Dedifferentiated amniotic fluid mesenchymal stem cell (primary cell): ENCODE results near the gene NOA1.
"Not testable (repeated sequence)": the region's sequence is repeated elsewhere in the genome, so short reads cannot be mapped to it uniquely, and the experiment has no call there.

Experiments
- DNase-seq: peaks from one replicate; pipeline ENCODE4 v3.0.0-alpha.2; 2016; ENCODE audit errors: extremely low spot score

Gene NOA1

DNA sequence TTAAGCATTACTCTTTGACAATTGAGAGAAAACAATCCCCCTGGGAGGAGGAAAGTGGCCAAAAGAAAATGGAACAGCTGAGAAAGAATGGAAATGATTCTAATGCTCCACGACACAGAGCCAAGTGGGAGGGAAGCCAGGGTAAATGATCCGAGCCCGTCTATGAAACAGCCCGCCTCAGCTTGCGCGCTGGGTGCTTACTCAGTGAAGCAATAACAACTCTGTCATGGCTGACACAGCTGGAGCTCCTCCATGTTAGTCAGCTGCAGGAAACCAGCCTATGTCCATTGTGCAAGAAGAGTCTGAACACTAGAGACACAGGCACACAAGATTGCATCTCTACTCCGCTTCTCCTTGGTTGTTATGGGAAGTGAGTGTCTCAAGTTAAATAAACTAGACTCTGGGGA, 19.3 kb downstream of the NOA1 start:
- DNase-seq, result peak; percentile 97

DNA sequence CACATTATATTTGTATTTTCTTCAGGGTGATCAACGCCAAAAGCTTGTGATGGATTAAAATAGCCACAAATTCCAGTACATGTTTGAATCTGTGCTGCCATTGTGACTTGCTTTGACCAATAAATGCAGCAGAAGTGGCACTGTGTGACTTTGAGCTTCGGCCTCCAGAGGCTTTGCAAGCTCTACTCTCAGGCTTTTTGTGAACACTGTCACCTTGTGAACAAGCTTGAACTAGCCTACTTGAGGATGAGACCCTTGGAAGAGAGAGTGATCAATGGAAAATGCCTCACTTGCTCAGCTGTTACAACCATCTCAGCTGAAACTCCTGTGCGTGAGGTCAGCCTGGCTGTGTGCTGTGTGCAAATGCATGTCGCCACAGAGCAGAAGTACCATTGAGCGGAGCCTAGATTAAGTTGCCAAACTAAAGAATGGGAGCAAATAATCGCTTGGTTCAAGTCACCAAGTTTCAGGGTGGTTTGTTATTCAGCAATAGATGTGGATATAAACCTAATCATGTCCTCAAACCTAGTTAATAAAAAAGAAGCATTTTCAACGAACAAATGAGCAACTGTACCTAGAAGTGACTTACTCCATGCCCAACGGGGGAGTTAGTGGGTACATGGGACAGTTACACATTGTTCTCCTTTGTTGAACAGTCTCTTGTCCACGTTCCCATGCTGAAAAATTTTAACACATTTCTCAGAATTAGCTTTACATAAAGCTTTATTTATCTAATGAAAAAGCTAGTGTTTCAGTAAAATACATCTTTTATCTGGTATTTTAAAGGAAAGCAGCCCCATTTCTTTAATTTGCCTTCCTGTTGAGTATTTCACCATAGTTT, 23.5 kb downstream of the NOA1 start:
- DNase-seq, result no peak

DNA sequence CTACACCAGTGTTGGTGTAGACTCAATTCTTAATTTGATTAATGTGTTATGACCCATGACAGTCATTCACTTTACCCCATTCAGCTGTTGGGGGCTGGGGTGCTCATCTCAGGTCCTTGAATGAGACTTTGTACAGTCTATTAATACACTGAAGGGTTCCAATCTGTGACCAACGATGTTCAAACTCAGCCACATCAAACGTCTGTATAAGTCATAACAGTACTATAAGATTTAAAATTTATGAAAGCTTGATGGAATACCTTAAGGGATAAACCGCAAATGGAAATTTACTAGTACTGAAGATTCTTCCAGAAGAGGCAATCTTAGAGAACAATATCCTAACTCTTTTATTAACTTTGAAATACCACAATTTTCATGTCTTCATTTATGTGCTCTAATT, 36.0 kb downstream of the NOA1 start:
- DNase-seq, result no peak

DNA sequence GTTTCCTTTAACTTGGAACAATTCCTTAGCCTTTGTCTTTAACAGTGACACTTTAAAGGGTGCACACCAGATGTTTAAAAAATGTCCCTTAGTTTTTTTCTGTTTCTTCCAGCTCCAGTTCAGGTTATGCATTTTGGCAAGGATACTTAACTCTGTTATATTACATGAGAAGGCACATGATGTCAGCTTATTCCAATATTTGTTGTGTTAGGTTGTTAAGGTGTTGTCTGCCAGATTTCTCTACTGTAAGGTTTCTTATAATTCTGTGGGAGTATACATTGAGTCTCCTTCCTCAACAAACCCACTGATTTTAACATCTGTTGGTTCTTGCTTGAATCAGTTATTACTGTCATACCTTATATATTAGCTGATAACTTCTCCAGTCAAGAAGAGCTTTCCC, 36.4 kb downstream of the NOA1 start:
- DNase-seq, result no peak

DNA sequence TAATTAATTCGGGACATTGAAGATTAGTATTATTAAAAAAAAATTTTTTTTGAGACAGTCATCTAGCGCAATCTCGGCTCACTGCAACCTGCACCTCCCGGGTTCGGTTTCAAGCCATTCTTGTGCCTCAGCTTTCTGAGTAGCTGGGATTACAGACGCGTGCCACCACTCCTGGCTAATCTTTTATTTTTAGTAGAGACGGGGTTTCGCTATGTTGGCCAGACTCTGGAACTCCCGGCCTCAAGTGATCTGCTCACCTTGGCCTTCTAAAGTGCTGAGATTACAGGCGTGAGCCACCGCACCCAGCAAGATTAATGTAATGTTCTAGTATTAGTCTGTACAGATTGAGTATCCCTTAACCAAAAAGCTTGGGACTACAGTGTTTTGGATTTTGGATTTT, 37.0 kb downstream of the NOA1 start:
- no peak for DNase-seq

DNA sequence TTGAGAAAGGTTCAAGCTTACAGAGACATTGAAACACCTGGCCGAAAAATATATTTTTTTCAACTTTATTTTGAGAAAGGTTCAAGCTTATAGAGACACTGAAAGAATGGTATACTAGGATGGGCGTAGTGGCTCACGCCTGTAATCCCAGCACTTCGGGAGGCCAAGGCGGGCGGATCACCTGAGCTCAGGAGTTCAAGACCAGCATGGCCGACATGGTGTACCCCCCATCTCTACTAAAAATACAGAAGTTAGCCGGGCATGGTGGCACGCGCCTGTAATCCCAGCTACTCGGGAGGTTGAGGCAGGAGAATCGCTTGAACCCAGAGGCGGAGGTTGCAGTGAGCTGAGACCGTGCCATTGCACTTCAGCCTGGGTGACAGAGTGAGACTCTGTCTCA, 37.6 kb downstream of the NOA1 start:
- DNase-seq, result not testable (repeated sequence)

DNA sequence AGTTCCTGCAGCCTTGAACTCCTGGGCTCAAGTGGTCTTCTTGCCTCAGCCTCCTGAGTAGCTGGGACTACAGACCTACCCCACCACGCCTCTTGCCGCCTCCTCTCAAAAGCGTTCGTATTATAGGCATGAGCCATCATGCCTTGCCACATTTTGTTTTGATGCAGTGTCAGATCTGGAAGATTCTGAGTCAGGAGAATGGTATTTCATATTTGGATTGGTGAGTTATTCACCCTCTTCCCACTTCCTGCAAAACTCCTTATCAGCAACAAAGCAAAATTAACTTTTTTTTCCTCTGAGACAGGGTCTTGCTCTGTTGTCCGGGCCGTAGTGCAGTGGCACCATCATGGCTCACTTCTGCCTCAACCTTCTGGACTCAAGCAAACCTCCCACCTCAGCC, 40.1 kb downstream of the NOA1 start:
- DNase-seq, result peak; percentile 68

DNA sequence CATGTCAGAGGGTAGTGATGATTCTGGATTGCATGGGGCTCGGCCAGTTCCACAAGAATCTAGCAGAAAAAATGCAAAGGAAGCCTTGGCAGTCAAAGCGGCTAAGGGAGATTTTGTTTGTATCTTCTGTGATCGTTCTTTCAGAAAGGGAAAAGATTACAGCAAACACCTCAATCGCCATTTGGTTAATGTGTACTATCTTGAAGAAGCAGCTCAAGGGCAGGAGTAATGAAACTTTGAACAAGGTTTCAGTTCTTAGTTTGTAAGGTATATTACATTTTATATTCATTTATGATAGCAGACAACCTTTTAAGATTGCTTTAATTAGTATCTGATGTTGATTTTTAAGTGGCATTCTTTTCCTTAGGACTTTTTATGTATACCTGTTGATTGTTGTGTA, 45.5 kb downstream of the NOA1 start:
- no peak for DNase-seq

DNA sequence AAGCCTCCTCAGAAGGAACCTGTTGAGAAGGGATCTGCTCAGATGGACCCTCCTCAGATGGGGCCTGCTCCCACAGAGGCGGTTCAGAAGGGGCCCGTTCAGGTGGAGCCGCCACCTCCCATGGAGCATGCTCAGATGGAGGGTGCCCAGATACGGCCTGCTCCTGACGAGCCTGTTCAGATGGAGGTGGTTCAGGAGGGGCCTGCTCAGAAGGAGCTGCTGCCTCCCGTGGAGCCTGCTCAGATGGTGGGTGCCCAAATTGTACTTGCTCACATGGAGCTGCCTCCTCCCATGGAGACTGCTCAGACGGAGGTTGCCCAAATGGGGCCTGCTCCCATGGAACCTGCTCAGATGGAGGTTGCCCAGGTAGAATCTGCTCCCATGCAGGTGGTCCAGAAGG, 46.8 kb downstream of the NOA1 start:
- no peak for DNase-seq

DNA sequence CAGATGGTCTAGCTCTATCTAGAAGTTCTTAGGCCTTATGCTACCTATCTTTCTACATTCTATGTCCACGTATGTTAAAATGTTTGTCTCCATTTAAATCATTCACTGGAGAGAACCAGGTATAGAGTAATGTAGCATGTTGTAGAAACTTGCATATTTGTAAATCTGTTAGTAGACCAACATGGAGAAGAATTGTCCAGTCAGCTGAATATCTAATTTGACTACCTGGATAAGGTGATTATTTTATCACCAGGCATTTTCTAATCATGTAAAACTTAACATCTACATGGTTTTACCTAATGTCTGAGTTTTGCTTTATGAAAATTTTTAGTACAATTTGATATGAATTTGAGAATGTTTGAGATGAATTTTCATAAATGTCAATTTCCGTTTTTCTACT, 50.2 kb downstream of the NOA1 start:
- DNase-seq, result no peak

DNA sequence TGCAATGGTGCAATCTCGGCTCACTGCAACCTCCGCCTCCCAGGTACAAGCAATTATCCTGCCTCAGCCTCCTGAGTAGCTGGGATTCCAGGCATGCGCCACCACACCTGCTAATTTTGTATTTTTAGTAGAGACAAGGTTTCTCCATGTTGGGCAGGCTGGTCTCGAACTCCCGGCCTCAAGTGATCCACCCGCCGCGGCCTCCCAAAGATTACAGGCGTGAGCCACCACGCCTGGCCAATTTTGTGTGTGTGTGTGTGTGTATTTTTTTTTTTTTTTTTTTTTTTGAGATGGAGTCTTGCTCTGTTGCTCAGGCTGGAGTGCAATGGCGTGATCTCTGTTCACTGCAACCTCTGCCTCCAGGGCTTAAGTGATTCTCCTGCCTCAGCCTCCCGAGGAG, 62.4 kb downstream of the NOA1 start:
- DNase-seq, result not testable (repeated sequence)

DNA sequence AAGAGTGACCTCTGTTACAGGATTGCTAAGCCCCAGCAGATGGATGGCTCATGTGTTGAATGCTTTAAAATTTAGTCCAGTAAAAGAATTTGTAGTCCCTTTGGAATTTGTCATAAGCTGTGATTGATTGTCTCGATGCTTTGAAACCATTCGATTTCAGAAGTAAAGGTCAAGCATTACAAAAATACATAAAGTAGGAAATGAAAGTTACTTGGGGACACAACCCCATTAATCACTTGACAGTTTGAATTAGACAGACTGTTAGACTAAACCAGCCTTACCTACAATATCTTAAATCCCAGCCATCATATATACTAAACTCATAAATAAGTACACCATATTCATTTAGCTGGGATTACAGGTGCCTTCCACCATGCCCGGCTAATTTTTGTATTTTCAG, 63.1 kb downstream of the NOA1 start:
- no peak for DNase-seq
